DMS114 treated with DMSO at 0.1 percent for 48 hours (cell line): ENCODE measurements around the gene PTPRG.

ENCODE experiments used
- DNase-seq: peaks from one replicate; lab custom pipeline; 2025; ENCODE audit not compliant: unreplicated experiment; lab: John Stamatoyannopoulos, UW

The PTPRG gene

GRCh38 chr3:61985020-61985419, 423.6 kb downstream of the PTPRG start:
- no peak for DNase-seq

GRCh38 chr3:61986473-61986872, 425.1 kb downstream of the PTPRG start:
- no peak for DNase-seq

DNA sequence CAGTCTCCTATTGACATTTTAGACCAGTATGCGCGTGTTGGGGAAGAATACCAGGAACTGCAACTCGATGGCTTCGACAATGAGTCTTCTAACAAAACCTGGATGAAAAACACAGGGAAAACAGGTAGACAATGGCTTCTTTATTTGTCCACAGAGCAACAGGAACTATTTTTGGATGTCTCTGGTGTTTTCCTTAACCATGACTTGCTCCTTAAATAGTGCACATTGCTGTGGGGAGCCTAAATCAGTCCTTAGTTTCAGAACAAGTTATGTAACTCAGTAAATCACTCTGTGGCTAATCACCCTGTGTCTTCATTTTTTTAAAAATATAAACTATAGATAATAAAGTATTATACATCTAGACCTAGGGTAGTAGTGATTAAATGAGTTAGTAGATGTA, 428.3 kb downstream of the PTPRG start:
- DNase-seq: no peak

DNA sequence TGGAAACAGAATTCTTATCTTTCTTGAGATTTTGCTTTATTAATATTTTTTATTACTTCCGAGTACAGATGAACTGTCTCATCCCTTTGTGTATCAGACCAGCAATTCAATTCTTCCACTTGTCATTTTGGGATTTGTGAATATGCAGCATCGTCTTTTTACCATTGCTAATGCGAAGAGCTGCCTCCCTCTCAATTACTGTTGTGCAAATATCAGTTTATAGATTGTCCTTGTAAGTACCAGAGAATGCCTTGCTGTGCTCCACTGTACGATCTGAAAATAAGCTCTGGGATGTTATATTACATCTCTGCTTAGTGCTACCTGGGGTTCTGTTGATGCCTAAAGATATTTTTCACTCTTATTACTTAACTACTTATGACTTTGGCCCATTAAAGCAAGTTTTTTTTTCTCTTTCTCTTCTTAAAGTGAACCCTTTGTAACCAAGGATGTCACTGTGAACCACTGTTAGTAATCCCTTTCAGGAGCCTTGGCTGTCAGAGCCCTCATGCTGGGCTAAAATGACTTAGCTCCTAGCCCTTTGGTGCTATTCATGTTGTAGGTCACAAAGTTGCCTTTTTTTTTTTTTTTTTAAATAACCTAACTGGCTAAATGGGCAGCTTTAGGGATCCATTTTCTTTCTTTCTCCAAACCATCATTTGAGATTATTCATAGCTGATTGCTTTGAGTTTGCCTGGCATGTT, 429.1 kb downstream of the PTPRG start:
- no peak for DNase-seq

DNA sequence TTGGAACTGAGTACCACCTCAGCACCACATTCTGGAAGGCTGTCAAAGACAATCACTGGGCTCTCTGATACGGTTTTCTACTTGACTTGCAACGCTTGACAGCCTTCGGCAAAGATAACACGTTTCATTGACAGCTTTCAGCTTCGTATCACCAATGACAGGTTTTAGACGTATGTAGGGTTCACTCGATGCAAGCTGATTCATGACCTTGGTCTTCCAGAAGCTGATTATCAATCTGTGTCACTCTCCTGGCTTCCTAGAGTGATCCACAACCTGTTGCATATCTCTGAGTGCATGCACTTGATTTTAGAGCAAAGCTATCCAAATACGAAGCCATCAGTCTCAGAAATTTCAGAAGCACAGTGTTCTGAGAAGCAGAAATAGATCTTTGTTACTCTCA, 430.3 kb downstream of the PTPRG start:
- no peak for DNase-seq

GRCh38 chr3:61996366-61996765, 435.0 kb downstream of the PTPRG start:
- DNase-seq: no peak

DNA sequence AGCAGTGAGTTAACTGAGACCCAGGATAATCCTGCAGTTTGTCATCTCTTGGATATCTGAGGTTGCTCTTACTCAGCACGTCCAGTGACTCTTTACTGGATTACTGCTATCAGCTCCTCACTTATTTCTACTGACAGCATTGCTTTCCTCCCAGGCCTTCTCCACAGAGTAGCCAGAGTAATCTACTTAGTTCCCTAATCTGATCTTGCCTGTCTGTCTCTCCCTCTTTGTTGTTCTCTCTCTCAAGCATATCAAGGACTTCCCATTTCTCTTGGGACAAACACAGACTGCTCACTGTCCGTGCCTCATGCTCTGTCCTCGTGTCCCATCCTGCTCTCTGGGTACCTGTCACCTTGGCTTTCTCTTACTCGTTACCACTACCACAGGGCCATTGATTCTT, 435.7 kb downstream of the PTPRG start:
- no peak for DNase-seq

DNA sequence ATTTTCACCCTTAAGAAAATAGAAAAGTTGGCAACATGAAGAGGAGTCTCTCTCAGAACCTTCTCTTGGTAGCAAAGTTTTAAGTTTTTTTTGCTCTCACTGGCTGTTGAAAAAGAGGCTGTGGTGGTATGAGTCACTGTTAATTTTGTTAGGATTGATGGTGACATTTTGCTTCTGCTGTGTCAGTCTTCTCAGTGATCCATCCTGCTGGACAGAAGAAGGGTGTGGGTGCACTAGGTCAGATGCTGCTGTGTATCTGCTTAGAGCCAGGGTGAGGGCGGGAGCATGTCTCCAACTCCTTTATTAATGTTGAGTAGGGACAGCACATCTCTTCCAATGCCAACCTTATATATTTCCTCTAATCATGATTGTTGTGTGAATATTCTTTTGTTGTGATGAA, 442.5 kb downstream of the PTPRG start:
- DNase-seq: no peak

GRCh38 chr3:62007036-62007435, 445.7 kb downstream of the PTPRG start:
- no peak for DNase-seq

GRCh38 chr3:62010989-62011388, 449.6 kb downstream of the PTPRG start:
- no peak for DNase-seq

- DNase-seq: no peak
These were observed 450.3 kb downstream of the PTPRG start for GRCh38 chr3:62011666-62012065.

DNA sequence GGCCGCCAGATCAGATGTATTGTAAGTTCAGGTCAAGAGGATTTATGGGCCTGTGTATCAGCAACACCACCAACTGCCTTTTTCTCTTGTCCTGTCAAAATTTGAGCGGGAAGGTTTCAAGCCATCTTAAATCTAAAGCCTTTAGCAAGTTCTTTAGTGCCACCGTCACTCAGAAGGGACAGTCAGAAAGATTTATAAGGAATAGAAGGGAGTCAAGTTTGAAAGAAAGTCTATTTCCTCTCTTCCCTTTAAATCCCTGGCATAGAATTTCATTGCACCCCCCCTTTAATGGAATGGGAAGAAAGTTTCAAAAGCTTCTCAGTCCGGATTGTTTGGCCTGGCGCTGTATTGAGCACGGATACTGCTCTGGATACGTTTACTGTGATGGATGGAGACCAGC, 452.6 kb downstream of the PTPRG start:
- no peak for DNase-seq

DNA sequence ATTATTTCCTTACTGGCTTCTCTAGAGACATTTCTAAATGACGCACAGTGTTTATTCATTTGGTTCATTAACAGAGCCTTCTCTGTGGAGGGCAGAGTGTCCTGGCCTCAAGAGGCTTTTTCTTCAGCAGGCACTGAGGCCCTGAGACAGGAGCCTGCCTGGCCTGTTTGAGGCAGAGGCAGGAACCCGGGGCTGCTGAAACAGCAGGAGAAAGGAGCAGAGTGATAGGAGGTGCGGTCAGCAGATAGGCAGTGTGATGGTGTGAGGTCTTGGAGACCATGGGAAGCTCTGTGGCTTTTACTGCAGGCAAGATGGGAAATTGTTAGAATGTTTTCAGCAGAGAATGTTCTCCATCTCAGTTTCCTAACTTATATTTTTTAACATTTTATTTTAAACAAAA, 453.7 kb downstream of the PTPRG start:
- DNase-seq: no peak

- DNase-seq: no peak
These were observed 458.5 kb downstream of the PTPRG start for GRCh38 chr3:62019906-62020305.

DNA sequence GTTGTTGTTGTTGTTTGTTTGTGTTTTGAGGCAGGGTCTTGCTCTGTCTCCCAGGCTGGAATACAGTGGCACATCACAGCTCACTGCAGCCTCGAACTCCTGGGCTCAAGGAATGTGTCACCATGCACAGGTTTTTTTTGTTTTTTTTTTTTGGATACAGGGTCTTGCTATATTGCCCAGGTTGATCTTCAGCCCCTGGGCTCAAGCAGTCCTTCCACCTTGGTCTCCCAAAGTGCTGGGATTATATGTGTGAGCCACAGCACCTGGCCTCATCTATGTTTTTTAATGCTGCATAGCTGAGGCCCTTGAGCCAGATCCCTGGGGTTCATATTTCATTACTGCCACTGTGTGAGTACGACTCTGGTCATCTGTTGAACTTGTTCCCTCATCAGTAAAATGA, 459.3 kb downstream of the PTPRG start:
- no peak for DNase-seq

- no peak for DNase-seq
These were observed 460.9 kb downstream of the PTPRG start for GRCh38 chr3:62022312-62022711.

- no peak for DNase-seq
These were observed 463.5 kb downstream of the PTPRG start for GRCh38 chr3:62024882-62025281.

GRCh38 chr3:62025913-62026312, 464.5 kb downstream of the PTPRG start:
- no peak for DNase-seq

DNA sequence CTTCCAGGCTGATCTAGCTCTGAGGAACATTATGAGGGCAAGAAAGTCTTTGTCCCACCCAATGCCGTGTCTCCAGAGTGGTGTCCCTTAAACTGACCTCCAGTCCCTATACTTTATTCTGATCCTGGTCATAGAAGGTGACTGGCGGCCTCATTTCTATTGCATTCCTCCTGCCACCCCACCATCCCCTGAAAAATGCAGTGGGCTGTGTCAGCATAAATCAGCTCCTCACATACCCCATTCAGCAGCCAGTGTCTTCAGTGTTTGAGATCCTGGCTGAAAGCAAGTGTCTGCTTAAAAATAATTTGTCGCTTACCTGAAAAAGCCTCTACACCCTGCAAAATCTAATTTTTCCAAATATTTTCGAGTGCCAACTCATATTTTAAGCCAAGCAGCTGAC, 465.9 kb downstream of the PTPRG start:
- no peak for DNase-seq

DNA sequence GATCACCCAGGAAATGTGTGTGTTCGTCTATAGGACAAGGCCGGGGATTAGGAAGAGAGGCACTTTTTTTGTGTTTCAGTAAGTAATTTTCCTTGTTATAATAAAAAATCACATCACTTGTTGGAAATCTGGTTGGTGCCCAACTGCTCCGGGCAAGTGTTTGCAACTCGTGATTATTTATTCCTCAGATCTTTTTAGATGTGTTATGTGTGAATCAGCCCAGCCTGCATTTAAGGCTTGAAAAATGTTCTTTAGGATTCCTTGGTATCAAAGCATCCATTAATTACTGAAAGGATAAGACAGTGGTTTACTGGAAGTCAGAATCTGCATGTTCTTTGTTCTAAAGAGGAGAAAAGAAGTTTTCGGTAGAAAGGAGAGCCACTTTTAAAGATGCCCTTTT, 466.4 kb downstream of the PTPRG start:
- no peak for DNase-seq

GRCh38 chr3:62028236-62028635, 466.9 kb downstream of the PTPRG start:
- DNase-seq: no peak

DNA sequence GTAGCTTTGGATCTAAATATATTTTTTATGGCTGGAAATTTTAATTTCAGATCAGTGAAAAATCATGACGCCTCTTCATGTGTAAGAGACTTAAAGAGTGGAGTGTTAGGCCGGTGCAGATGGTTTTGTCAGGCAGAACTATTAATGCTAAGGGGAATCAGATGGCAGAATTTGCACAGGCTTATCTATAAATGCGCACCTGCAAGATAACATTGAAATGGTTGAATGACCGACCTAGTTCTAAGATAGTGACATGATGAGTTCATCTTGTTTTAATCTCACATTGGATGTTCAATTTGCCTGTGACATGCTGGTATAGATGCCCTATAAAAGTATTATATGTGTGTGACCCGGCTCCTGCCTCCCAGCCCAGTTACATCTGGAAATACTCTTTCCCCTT, 471.4 kb downstream of the PTPRG start:
- no peak for DNase-seq

- no peak for DNase-seq
These were observed 474.2 kb downstream of the PTPRG start for GRCh38 chr3:62035402-62036057.
